Measurements from ENCODE around the gene PMM2.
A peak's percentile ranks its signal among the peaks of the same experiment; 100 is the strongest.
"Not testable (repeated sequence)": the region's sequence is repeated elsewhere in the genome, so short reads cannot be mapped to it uniquely, and the experiment has no call there.

Gene PMM2

GRCh38 chr16:8796469-8797363, 923 bp upstream of the PMM2 start:
- DNase-seq (ENCODE audit: low read depth): no peak
- peak overlapping the region; percentile 100 for H3K4me3 ChIP-seq (replicated peaks; ENCODE audit: low read depth, low read length)
- TF ChIP-seq CTCF (IDR thresholded peaks at IDR 0.05; ENCODE audit: low read length, missing control alignments): no peak

DNA sequence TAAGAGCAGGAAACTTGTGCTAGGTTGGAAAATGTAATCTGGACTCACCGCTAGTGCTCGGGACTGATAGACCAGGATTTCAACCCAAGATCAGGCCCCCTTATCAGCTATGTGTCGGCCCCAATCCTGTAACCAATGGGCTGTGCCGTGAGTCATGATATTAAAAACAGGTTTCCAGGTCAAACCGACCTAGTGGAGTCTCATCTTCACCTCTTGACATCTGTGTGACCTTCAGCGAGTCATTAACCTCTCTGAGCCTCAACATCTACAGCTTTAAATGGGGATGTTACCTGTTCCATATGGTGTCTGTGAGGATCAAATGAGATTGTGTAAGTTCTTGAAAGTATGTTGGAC, 512 bp downstream of the PMM2 start:
- H3K4me3 ChIP-seq (replicated peaks; ENCODE audit: low read depth, low read length): peak overlapping the region; percentile 100
- peak; percentile 21 for DNase-seq (ENCODE audit: low read depth)
- TF ChIP-seq CTCF (IDR thresholded peaks at IDR 0.05; ENCODE audit: low read length, missing control alignments): no peak

- peak overlapping the region; percentile 100 for H3K4me3 ChIP-seq (replicated peaks; ENCODE audit: low read depth, low read length)
- no peak for TF ChIP-seq CTCF (IDR thresholded peaks at IDR 0.05; ENCODE audit: low read length, missing control alignments)
- DNase-seq (ENCODE audit: low read depth): peak; percentile 5
Observed at GRCh38 chr16:8798535-8799157, 1.0 kb downstream of the PMM2 start.

GRCh38 chr16:8801701-8802100, 4.1 kb downstream of the PMM2 start:
- TF ChIP-seq CTCF (IDR thresholded peaks at IDR 0.05; ENCODE audit: low read length, missing control alignments): no peak
- H3K4me3 ChIP-seq (replicated peaks; ENCODE audit: low read depth, low read length): no peak overlapping the region
- DNase-seq (ENCODE audit: low read depth): no peak

DNA sequence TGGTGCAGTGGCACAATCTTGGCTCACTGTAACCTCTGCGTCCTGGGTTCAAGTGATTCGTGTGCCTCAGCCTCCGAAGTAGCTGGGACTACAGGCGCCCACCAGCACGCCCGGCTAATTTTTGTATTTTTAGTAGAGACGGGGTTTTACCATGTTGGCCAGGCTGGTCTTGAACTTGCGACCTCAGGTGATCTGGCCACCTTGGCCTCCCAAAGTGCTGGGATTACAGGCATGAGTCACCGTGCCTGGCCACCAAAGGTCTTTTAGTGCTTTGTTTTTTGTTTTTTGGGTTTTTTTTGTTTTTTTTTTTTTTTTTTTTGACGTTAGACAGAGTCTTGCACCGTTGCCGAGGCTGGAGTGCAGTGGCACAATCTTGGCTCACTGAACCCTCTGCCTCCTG, 6.1 kb downstream of the PMM2 start:
- H3K4me3 ChIP-seq (replicated peaks; ENCODE audit: low read depth, low read length); DNase-seq (ENCODE audit: low read depth): not testable (repeated sequence)

DNA sequence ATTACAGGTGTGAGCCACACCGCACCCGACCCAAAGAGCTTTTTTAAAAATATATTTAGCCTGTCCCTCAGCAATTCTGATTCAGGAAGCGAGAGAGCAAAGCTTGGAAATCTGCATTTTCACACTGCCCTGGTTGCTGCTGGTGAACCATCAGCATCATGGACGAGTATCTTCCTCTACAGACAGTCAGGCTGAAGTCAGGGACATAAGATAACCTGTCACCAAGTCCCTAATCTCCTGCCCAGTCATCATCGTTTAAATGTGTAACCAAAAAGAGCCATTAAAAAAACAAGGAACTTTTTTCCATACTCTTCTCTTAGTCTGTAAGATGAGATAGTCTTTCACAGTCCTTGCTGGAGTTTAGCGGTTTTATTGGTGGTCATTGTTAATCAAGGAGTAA, 6.7 kb downstream of the PMM2 start:
- DNase-seq (ENCODE audit: low read depth): no peak
- H3K4me3 ChIP-seq (replicated peaks; ENCODE audit: low read depth, low read length): no peak overlapping the region
- TF ChIP-seq CTCF (IDR thresholded peaks at IDR 0.05; ENCODE audit: low read length, missing control alignments): no peak

DNA sequence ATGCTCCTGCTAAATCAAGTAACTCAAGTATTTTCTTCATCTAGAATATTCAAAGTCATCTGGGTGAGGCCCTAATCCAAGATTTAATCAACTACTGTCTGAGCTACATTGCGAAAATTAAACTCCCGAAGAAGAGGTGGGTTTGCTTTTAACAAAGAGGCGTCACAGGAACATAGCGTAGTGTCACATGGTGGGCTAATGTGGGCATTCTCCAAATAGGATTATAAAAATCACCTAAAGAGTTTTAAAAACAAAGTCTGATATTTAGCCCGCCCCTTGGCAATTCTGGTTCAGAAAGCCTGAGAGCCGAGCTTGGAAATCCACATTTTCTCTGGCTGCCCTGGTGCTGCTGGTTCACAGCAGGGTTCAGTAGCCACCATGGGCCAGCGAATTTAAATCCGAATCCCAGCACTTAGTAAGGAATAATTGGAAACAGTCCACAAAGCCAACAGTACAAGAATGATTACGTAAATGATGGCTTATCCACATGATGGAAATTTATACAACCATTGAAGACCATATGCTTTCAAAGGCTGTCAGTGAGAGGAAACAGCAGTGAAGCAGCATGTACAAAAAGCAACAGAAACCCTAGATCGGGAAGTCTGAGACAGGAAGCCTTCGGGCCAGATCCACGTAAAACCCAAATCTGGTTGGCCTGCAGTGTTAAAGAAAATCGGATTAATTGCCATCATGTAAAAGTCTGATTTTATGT, 8.8 kb downstream of the PMM2 start:
- no peak for TF ChIP-seq CTCF (IDR thresholded peaks at IDR 0.05; ENCODE audit: low read length, missing control alignments)
- no peak for DNase-seq (ENCODE audit: low read depth)
- H3K4me3 ChIP-seq (replicated peaks; ENCODE audit: low read depth, low read length): no peak overlapping the region
